Measurements from ENCODE around the gene PHACTR1.

PHACTR1 gene

DNA sequence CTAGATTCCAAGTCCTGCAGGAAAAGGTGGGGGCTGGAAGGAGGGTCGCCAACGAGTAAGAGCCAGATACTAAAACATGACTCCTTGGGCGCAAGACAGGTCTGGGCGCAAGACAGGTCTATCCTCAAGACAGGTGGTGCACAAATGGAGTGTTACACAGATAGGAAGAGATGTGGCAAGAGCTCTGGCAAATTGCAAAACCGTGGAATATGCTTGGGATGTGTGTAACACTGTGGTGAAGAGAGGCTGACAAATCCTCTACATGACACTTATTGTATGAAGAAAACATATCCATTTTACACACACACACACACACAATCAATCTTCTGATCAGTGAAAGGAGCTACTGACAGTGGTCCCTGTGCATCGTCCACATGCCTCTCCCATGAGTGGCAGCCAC, 534.1 kb downstream of the PHACTR1 start:
- DNase-seq = no peak

DNA sequence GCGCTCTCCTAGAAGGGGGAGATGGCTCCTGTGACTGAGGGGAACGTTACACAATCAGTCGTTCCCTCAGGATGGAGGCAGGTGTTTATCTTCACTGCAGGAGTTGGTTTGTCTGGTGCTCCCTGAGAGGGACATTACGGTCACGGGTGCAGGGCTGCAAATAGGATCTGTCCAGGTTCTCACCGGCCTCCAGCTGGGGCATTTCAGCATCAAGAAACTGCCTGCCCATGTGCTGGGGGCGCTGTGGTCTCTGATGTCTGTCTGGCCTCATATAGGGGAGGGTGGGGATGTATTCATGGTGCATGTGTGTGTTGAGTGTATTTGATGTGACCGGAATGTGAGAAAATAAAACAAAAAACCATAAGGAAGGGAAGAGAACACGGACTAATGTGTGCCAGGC, 534.7 kb downstream of the PHACTR1 start:
- DNase-seq = no peak

DNA sequence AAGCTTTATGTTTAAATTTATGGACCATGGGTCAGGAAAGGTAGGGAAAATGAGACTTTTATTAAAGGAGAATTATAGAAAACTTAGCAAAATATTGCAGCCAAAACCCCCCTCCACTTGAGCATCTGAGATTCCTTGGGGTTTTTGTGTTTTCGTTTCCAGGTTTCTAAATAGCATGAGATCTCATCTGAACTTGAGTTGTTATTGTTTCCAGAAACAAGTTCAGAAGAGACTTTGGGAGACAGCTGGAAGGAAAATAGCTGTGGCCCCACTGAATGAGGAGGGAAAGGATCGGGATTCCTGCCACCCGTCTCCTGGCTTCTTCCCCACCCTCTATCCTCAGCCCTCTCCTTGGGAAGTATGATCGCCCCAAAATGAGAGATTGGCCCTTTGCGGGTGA, 536.2 kb downstream of the PHACTR1 start:
- no peak for DNase-seq

DNA sequence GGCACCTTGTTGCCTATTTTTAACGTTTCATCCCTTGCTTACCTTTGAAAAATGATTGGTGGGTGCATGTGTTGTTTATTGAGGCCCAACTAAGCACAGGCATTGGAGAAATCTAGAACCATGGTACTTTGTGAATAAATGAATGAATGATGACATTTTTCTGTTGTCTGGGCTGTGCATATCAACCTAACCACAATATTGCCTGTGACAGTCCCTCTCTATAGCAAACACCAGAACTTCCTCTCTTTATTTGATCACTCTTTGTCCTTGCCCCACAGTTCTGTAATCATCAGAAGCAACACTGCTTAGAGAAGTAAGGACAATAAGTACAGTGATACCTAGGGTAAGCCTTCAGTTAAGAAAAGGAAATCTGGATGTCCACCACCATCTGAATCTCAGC, 536.7 kb downstream of the PHACTR1 start:
- DNase-seq = no peak

DNA sequence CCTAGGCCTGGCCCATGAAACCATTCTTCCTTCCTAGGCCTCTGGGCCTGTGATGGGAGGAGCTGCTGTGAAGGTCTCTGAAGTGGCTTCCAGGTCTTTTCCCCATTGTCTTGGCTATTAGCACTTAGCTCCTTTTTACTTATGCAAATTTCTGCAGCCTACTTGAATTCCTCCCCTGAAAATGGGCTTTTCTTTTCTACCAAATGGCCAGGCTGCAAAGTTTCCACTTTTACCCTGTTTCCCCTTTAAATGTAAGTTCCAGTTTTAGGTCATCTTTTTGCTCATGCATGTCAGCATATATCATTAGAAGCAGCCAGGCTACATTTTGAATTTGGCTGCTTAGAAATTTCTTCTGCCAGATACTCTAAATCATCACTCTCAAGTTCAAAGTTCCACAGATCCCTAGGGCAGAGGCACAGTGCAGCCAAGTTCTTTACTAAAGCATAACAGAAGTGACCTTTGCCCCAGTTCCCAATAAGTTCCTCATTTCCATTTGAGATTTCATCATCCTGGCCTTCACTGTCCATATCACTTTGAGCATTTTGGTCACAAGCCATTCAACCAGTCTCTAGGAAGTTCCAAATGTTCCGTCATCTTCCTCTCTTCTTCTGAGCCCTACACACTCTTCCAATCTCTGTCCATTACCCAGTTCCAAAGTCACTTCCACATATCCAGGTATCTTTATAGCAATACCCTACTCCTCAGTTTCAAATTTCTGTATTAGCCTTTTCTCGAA, 539.9 kb downstream of the PHACTR1 start:
- DNase-seq = no peak

DNA sequence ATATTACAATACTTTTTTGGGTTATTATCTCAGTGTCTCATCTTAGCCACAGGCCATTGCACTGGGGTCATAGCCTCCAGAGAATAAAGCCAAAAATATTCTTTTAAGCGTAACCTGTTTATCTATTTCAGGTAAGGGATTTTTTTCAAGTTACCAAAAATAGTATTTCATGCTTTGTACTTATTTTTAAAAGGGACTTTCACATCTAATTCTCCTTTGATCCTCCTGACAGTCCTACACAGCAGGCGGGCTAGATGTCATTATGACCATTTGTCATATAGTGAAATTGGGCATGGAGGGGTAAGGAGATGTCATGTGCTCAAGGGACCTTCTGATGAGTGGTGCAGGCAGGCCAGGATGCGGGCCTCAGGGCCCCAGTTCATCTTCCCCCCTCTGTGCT, 542.8 kb downstream of the PHACTR1 start:
- DNase-seq = peak; percentile 11

DNA sequence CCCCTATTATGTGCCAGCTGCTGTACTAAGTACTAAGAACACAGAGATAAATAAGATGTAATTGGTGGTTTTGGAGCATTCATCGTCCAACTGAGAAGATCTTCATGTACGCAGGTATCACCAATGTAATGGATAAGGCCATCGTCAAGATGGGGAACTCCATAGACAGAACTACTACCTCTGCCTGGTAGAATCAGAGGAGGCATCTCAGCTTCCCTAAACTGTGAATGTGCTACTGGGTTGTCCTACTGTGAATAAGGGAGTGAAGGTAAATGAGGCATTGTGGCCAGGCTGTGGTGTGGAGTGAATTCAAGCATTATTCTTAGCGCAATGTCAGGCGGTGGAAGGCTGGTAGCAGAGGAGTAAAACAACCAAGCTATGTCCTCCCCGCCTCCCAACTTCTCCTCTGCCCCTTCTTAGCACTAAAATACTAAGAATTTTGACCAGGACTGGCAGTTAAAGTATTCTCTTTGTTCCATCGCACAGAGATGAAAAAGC, 543.6 kb downstream of the PHACTR1 start:
- DNase-seq = no peak

DNA sequence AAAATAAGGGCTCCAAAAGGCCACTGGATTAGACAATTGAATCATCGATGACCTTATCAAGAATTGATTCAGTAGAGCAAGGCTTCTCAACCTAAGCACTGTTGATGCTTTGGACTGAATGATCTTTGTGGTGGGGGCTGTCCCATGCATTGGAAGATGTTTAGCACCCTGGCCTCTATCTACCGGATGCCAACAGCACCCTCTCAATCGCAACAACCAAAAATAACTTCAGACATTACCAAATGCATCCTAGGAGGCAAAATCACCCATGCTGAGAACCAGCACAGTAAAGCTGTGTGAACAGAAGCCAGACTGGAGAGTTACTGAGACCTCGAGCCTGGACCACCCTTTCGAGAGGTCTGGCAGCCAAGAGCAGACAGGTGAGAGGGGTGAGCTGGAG, 544.3 kb downstream of the PHACTR1 start:
- peak; percentile 22 for DNase-seq

DNA sequence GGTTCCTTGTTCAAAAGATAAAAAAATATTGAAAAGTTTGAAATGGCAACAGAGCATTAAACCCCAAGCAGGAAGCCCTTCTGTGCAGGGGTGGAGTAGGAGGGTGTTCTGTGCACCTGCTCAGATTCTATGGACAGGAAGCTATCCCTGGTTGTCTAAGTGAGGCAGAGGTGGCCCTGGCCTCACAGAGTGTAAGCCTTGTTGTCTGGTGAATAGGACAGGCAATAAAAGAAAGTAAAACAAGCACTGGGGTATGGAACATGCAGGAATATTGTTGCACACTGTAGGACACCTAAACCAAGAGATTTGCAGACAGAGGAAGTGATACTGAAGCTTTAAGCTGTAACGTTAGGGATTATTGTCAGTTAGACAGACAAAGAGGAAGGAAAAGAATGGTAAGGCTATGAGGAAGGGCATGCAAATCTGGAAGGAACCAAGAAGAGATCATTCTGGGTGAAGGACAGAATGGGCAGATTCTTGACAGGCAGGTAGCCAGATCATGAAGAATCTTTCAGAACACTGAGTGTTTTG, 545.0 kb downstream of the PHACTR1 start:
- peak; percentile 66 for DNase-seq

DNA sequence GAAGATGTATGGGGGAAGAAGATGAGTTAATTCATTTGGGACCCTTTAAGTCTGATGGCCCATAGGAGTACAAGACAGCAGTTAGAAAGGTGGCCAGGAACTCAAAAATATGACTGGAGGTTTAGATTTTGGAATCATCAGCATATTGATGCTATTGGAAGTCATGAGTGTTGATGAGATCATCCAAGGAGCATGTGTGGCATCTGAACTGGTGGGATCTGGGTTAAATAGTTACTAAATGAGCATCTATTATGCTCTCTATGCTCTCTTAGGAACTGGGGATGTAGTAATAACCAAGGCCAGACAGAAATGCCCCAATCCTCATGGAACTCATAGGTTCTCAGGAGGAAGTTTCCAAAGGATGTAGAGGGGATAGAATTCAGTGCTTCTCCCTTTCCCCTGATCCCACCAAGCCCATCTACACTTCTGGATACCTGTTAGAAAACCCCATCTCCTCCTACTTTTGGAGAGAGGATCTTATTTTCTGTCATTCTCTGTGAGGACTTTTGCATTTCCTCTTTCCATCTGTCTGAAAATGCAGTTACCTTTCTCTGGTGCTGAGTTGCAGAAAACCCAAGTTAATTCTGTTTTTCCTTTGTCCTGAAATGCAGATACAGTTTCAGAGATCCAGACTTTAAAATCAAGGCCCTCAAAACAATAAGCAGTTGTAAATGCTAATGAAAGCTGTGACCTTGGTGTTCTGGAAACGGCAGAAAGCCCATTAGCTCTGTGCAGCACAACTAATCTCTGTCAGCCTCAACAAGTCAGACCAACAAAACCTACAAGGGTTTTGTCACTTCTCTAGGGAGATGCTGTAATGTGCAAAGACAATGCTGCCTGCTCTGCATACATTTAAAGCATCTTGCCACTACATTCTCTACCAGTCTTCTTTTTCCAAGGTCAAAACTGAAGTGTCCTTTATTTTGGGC, 546.0 kb downstream of the PHACTR1 start:
- DNase-seq = no peak

DNA sequence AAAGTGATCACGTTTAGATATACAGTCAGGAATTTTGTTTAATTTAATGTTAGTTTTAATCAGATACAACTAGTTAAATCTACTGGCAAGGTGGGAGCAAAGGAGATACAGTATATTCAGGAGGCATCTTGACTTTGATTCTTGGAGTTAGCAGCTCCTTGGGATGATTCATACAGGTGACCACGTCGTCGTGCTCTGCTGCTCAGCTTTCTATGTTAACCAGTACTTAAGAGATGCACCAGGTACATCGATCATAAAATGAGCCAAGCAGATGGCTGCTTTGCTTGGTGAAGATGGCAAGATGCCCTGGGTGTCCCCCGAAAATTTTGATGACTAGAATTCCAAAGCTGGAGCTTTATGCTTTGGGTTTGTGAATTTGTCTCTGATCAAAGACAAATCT, 547.1 kb downstream of the PHACTR1 start:
- DNase-seq = no peak

DNA sequence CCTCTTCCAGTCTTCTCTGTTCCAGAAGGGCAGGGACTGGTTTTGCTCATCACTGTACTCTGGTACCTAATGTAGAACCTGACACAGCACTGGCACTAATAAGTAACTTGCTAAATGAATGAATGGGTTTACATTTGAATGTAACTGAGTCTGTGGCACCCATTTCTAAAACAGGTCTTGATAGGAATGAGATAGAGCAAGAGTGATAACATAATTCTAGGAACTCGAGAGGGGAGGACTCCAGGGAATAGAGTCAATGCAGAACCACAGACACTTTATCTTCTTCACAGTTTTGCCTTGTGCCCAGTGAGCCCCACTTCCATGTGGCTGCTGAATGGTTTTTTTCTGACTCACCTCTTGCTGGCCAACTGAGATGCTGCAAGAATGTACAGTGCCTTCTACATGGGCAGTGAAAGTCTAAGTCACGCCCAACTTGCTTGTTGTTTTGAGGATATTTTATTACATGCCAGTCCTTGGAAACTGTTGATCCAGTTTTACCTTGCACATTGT, 550.6 kb downstream of the PHACTR1 start:
- DNase-seq = no peak

DNA sequence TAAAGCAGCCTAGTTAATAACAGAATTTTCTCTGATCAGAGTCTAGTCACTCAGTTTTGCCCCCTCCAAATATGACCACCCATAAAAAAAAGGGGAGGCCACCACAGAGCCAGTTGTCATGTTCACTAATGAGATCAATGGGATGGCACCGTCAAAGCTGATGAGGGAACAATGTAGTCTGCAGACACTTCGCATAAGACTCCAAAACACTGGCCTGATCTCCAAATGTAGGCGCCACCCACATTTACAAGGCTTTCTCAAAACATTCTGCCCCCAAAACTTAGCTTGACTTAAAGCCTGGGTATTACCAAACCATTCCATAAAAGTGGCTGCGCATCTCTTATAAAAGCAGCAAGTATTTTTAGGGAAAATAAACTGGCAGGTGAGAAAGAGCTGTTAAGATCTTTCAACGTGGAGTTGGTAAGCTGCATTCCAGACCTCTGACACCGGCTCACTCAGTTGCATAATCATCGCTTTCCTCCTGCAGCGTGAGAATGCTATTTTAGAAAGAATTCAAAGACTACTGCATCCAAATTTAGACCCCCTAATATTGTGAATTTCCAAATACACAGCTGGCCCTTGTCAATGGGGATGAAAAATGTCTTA, 552.4 kb downstream of the PHACTR1 start:
- no peak for DNase-seq

DNA sequence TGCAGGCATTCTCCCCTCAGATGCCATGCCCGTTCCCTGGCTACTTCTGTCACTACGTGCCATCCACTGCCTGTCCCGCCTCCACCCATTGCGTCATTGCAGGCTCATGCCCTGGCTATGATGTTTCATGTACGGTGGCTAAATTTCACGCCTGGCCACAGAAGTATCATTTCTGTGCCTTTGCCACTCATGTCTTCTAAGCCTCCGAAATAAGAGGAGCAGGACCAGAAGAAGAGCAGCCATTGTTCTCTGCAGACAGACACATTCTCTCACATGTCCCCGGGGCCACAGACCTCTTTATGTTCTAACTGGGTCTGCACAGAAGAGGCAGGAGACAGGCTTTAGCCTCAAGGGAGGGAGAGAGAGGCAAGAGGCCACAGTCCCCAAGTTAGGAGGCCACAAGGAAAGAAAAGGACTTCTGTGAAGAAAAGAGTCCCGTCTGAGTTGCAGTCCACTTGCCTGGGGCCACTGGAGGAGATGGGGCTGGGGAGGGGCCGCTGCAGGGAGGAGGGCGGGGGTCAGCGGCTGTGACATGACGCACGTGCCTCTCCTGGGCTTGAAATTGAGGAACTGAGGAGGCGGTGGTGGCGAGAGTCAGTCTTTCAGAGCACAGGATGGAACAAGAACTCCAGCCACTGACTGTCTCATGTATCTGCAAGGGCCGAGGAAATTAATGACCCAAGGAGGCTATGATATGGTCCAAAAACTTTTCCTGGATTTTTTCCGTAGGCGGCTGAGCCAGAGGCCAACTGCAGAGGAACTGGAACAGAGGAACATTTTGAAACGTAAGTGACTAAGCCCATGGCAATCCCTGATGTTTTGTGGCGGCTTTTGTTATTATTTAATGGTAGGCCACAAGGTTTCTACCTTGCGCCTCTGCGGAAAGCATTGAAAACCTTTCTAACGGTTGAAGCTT, 555.8 kb downstream of the PHACTR1 start:
- peak; percentile 84 for DNase-seq

DNA sequence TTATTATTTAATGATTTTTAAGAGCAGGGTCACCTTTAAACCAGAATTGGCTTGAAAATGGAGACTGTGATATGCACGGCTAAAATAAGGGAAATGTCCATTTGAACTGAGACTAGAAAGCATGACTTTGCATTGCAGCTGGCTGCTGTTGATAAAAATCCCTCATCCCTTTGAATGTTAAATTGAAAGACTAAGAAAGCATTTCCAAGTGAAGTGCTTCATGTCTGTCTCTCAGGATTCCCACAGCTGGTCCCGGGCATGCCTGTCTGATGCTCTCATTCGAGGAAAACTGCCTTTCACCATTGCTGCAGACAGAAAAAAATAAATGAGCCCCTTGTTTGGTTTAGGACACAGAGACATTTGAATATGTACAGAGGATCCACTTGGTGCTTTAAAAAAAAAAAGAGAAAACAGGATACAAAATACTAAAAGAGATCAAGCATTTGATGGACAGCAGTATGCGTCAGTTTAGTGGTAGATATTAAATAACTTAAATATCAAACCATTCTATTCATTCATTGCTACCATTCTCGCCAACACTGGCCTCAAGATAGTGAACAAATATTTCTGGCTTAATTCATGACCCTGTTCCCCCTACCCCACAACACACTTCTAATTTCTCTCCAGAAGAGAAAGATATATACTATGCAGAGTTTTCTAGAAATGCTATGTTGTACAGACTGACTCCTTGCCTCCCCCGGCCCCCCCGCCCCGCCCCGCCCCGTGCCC, 556.8 kb downstream of the PHACTR1 start:
- DNase-seq = no peak

DNA sequence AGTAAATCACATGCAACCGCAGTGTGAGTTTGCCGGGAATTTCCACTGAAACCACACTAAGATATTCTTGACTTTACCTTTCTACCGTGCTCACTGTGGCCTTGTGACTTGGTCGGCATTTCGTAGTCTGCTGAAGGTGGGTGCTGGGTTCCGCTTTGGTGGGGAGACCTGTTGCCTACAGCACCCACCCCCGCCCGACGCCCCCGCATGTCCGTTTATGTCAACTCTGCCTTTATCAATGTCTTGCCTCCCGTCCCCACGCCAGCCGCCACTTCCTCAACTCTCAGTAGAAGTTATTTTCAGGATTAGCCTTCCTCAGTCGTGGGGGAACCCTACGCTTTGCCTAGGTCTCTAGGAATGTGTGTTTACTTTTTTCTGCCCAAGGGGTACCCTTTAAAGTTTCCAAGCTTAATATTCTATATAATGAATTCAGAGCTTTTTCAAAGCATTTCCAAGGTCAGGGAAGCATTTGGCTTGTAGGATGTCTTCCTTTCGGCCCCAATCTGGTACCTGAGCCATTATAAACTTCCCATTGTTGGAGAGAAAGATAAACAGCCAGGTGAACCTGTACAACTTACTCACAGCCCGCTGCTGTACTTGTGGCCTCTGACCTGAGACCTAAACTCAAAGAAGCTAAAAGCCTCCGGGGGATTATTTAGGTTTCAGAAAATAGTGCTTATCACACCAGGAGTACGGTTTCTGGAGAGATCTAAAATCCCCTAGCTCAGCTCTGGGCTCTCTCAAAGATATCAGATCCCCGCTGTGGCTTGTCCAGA, 557.6 kb downstream of the PHACTR1 start:
- DNase-seq = peak; percentile 80

DNA sequence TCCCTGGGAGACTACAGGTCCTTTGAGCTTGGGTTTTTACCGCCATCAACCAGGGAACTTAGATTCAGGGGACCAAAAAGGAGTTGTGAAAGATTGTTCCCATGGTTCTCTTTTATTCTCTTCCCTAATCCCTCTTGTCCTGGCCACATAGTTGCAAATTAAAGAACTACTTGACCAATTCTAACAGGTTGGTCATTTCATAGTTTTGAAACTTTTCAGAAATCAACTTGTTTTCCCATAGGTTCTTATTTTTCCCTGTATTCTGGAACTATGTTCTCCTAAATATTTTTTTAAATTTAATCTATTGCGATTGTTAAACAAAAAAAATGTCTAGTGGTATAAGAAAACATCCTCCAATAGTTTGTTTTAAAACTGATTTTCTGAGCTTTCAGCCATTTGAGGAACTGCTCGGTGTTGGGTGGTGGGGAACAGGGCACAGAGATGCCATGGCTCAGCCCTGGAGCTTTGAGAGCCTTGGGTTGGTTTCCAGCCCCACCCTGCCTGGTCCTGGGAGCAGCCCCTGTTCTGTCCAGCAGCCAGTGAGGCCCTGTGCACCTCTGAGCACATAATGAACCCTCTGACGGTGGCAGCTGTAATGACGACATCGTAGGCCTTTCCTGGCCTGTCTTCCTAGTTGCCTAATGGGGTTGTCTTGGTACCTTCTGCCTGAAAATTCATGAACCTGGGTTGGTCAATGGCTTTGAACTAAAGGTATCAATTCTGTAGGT, 558.3 kb downstream of the PHACTR1 start:
- no peak for DNase-seq

DNA sequence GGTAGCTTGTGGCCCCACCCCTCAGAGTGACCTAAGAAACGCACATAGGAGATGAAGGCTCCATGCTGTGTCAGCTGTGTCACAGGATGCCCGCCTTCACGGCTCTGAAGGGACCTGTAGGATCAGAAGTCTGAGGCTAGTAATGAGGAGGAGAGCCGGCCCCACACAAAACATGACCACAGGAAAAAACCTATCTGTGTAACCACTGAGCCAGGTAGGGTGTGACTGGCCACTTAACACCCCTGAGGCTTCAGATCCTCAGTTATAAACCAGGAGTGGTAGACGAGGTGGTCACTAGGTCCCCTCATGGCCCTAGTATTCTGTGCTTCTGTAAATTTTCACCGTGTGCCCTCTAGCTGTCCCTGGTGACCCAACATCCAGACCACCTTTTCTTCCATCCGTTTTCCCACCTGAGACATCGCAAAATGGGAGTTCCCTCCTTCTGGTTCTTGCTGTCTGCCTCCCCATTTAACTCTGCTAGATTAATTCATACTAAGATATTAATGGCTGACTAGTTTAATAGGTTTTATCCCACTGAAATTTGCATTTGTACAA, 558.9 kb downstream of the PHACTR1 start:
- no peak for DNase-seq

DNA sequence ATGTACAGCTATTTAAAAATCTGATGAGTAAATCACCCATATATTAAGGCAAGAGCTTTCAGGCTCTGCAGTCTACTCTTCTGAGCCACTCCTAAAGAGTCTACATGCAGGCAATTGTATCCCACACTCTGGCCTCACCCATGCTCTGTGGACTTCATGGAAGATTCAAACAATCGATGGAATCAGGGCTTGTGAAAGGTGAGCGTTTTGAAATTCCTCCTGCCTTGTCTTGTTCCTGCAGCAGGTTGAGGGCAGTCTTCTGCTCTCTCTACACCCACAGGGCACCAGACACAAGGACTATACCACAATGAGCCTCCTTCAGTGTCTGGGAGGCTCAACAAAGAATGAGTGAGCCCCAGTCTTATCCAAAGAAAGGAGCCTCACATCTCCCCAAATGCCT, 560.7 kb downstream of the PHACTR1 start:
- no peak for DNase-seq
